Measurements from ENCODE around the gene ATAD1.
"Not testable (repeated sequence)": the region's sequence is repeated elsewhere in the genome, so short reads cannot be mapped to it uniquely, and the experiment has no call there.

Gene ATAD1

DNA sequence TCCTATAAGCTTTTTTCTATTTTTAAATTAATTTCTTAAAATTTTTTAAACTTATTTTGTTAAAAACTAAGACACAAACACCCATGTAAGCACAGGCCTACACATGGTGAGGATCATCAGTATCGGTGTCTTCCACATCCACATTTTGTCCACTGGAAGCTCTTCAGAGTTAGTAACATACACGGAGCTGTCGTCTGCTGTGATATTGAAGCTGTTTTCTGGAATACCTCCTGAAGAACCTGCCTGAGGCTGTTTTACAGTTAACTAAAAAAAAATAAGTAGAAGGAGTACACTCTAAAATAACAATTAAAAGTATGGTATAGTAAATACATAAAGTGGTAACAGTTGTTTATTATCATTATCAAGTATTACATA, 27.6 kb upstream of the ATAD1 start:
- no peak for DNase-seq

- peak; percentile 30 for DNase-seq
Observed at GRCh38 chr10:87844837-87845623, 27.0 kb upstream of the ATAD1 start.

- DNase-seq: no peak
Observed at GRCh38 chr10:87843714-87844113, 25.7 kb upstream of the ATAD1 start.

- DNase-seq: peak; percentile 33
Observed at GRCh38 chr10:87842776-87843497, 24.9 kb upstream of the ATAD1 start.

DNA sequence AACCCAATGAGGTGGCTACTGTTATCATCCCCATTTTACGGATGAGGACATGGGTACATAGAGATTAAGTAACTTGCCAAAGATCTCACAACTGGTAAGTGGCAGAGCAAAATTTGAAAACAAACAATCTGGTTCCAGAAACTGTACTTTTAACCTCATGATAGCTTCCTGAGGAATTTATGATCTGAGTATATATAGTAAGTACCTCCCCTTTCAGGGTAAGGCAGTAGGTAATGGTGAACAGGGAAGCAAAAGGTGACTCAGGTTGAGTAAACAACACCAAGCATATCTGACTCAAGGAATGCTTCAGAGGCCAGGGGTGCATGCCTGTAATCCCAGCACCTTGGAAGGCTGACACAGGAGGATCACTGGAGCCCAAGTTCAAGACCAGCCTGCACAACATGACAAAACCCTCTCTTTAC, 24.2 kb upstream of the ATAD1 start:
- no peak for DNase-seq

GRCh38 chr10:87841186-87841585, 23.2 kb upstream of the ATAD1 start:
- DNase-seq: no peak

- DNase-seq: no peak
Observed at GRCh38 chr10:87838650-87839049, 20.6 kb upstream of the ATAD1 start.

GRCh38 chr10:87837445-87837844, 19.4 kb upstream of the ATAD1 start:
- DNase-seq: peak; percentile 53

- no peak for DNase-seq
Observed at GRCh38 chr10:87836098-87836497, 18.1 kb upstream of the ATAD1 start.

- no peak for DNase-seq
Observed at GRCh38 chr10:87829986-87830729, 12.1 kb upstream of the ATAD1 start.

DNA sequence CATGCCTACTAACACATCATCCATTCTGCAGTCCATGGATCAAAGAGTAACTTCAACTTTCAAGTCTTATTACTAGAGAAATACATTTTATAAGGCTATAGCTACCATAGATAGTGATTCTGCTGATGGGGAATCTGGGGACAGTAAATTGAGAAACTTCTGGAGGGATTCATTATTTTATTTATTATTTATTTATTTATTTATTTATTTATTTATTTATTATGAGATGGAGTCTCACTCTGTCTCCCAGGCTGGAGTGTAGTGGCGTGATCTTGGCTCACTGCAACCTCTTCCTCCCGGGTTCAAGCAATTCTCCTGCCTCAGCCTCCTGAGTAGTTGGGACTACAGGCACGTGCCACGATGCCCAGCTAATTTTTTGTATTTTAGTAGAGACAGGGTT, 11.0 kb upstream of the ATAD1 start:
- DNase-seq: not testable (repeated sequence)

DNA sequence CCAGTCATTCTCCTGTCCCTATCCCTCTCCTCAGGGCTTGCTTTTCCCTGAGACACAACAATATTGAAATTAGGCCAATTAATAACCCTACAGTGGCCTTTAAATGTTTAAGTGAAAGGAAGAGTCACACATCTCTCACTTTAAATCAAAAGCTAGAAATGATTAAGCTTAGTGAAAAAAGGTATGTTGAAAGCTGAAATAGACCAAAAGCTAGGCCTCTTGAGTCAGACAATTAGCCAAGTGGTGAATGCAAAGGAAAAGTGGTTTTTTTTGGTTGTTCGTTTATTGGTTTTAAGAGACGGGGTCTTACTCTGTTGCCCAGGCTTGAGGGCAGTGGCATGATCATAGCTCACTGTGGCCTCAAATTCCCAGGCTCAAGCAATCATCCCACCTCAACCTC, 9.7 kb upstream of the ATAD1 start:
- no peak for DNase-seq

- DNase-seq: no peak
Observed at GRCh38 chr10:87826653-87827052, 8.6 kb upstream of the ATAD1 start.

DNA sequence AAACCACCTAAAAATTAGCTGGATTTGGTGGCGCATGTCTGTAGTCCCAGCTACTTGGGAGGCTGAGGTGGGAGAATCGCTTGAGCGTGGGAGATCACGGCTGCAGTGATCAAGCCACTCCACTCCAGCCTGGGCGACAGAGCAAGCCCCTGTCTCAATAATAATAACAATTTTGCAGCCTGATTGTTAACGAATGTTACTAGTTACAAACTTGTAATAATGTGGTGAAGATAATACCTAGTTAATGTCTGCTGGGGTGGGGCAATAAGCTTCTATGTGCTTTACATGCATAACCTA, 1.2 kb upstream of the ATAD1 start:
- DNase-seq: no peak

DNA sequence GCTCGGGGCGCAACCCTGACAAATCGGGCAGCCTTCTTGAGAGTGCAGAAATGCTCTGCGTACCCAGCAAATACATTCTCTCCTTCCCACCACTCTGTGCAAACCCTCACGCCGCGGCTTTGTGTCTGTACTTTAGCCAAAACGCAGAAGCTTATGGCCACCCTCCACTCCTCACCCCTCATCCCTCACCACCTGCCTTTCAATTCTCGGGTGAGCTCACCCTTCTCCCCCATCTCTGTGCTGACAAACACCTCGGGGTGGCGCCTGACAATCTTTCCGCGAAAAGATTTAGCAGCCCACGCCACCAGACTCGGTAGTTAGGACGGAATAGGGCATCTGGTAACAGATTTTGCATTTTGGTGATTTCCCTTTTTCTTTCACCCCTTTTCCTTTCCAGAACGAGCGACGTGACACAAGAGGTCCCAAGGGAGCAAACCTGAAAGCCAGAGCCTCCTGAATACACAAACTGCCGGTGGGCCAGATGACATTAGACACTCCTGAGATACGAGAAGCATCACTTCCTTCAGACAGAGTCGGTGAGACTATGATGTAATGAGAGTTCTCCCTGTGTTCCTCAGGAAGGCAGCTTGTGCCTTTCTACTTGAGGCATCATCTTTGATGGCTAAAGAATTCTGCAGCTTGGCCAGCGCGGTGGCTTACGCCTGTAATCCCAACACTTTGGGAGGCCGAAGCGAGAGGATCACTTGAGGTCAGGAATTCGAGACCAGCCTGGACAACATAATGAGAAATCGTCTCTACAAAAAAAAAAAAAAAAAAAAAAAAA, 671 bp upstream of the ATAD1 start:
- DNase-seq: peak; percentile 61

GRCh38 chr10:87816898-87817608, 973 bp downstream of the ATAD1 start:
- DNase-seq: peak; percentile 53

DNA sequence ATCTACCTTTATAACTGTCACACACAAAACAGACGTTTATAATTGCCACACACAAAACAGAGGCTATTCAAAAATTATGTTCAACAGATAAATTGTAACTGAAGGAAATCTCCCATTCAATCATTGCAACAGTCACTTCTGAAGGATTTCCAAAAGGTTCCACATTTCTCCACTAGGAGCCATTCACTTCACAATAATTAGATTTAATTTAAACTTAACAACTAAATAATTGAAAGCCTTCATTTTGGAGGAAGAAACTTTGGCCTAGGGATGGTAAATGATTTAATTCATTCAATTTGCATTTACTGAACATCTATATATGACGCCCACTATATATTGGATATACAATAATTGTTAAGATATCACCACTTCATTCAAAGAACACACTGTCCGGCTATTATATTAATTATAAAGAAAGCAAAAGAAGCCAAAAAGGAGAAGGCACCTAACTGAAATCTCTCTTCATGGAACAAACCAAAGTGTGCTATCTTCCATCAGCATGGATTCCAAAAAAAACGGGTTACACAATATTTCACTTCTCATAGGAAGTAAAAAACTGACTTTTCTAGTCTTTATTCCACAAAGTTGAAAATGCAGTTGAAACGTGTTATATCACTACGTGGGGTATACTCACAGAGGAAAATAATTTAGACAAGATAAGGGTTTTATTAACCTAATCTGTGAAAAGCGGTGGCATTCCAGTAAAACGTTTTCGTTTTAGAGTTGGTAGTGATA, 1.7 kb downstream of the ATAD1 start:
- peak; percentile 7 for DNase-seq

DNA sequence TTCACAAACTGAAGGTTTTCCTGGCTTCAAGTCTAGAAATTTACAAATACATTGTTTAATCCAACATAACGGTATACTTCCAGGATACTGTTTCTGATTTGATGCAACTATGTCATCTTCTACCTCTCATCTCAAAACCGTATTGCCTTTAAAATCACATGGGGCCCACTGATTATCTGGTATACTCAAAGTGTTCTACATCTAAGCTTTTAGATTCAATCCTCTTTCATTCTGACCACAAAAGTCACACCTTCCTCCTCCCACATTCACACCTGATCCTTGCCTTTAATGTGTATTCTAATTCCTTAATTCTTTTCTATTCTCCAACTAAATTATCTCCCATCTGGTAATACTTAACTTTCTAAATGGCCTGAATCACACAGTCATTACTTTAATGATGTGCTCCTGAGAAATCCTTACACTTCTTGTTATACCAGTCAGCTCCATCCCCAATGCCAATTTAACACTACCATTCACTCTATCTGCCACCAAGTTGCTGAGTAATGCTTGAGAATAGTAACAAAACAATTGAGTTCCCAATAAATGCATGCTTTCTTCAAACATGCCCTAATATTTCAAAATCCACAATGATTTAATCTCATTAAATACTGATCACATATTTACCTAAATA, 13.0 kb downstream of the ATAD1 start:
- no peak for DNase-seq

- no peak for DNase-seq
Observed at GRCh38 chr10:87803831-87804230, 14.2 kb downstream of the ATAD1 start.

DNA sequence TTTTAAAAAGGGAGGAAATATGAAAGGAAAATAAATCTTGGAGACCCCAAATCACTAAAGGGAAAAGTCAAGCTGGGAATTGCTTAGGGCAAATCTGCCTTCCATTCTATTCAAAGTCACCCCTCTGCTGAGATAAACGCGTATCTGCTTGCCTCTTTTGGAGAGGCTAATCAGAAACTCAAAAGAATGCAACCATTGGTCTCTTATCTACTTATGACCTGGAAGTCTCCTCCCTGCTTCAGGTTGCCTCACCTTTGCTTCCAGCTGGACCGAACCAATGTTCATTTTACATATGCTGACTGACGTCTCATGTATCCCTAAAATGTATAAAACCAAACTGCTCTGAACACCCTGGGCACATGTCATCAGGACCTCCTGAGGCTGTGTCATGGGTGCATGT, 14.7 kb downstream of the ATAD1 start:
- no peak for DNase-seq

DNA sequence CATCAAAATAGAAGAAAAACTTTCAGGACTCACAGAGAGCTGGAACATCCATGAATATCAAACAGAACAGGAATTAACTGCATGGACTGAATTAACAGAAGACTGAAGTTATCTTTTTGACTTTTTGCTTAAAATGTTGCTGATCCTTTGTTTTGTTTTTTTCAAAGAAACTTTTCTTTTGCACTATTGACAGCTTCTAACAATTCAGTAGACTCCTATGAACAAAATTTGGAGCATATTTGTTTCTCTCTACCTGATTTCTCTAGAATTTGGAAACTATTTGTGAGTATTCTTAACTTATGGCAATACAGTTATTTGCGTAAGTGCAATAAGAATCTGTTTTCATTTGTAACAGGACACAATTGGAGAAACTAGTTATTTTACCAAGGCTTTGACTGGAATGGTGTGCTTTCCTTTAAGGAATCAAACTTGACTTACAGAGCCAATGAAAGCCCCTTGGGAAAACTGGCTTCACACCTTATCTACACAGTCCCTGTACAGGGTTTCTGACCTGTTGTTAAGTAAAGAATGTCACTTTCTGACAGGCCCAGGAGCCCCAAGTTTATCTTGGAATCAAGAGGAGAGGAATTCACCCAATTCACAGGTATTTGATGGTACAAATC, 16.1 kb downstream of the ATAD1 start:
- DNase-seq: not testable (repeated sequence)
